IPS-20b (cell line): ENCODE data around the gene BHLHA15.
"Not testable (repeated sequence)": the region's sequence is repeated elsewhere in the genome, so short reads cannot be mapped to it uniquely, and the experiment has no call there.

ENCODE experiments used
- H3K27ac ChIP-seq: one replicate; pipeline ENCODE4 v1.5.1; 2013; ENCODE audit warnings: low read length
- H3K27me3 ChIP-seq: 2 replicates; pipeline ENCODE4 v1.6.1; 2013; ENCODE audit warnings: mild to moderate bottlenecking, low read length, inconsistent platforms; ENCODE audit not compliant: insufficient read depth
- H3K36me3 ChIP-seq: 2 replicates; pipeline ENCODE4 v1.6.1; 2013; ENCODE audit warnings: low read depth, mild to moderate bottlenecking, inconsistent platforms, low read length, moderate library complexity; ENCODE audit not compliant: insufficient read depth
- H3K4me1 ChIP-seq: 2 replicates; pipeline ENCODE4 v1.6.1; 2013; ENCODE audit warnings: mild to moderate bottlenecking, control low read depth, inconsistent platforms, low read length, moderate library complexity; ENCODE audit not compliant: insufficient read depth
- H3K4me3 ChIP-seq: 2 replicates; pipeline ENCODE4 v1.5.1; 2013; ENCODE audit warnings: mild to moderate bottlenecking, low read length, inconsistent platforms
- H3K9ac ChIP-seq: 2 replicates; pipeline ENCODE4 v1.6.1; 2013; ENCODE audit warnings: low read depth, mild to moderate bottlenecking, inconsistent platforms, low read length, moderate library complexity
- H3K9me3 ChIP-seq: 2 replicates; pipeline ENCODE4 v1.6.1; 2013; ENCODE audit warnings: mild to moderate bottlenecking, low read depth, low read length, inconsistent platforms; ENCODE audit not compliant: insufficient read depth

Gene BHLHA15

DNA sequence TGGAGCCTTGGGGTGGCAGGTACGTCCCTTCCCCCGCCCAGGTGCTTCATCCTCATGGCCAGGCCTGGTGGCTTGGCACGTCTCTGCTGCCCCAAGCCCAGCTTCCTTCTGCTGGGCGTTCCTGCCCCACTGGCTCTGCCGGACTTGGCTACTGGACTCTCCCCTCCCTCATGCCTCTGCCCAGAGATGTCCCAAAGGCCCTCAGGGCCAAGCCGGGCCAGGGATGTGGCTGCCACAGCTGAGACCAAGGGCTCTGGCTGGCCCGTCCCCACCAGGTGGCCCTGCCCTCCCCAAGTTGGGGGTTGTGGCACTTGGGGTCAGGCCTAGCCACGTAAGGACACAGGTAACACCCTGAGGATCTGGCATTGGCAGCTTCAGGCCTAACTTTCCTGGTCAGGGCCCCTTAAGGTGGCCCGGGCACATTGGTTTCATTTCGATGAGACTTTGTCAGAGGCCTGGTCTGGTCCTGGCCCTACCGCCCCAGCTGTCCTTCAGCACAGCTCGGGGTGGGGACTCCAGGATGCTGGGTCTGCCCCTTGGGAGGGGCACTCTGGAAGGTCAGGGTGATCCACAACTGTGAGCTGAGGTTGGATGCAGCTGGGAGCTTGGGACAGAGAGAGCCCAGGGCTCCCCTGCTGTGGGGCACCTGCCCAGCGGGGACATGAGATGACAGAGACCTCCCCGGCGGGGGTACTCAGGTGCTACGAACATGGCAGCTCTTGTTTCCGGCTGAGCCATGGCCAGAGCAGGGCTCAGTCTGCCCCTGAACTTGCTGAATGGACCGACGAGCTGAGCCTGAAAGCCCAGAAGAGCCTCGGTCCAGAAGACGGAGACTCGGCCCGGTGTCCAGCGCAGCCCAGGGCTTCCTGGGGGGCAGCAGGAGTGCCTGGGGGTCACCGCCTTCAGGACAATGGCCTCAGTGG is 2.9 kb downstream of the BHLHA15 start:
- Histone ChIP-seq H3K4me1 (no peaks in the 10 kb centered on the region), H3K9me3 (no peaks in the 10 kb centered on the region)

DNA sequence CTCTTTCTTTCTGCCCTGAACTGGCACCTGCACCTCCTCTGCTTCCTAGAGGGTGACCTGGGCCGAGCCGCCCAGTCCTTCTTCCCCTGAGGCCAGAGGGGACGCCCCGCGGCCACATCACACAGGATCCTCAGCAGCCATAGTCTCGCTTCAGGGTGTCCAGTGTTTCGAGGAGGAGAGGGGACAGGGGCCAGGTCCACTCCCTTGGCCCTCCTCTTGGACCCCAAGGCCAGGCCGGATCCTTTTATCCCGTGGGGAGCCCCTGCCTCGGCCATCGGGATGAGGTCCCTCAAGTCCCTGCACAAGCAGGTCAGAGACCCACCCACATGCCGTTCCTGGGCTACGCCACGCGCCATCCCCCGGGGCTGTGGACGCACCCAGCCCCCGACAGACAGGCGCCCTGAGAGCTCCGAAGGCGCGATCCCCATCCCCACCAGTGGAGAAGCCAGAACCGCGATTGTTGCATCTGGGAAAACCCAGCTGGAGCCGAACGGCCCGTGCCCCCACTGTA is 3.6 kb downstream of the BHLHA15 start:
- no peaks in the 10 kb centered on the region for H3K36me3 ChIP-seq
- no peaks in the 10 kb centered on the region for H3K27me3 ChIP-seq
- H3K9ac ChIP-seq: no peak overlapping the region
- H3K9me3 ChIP-seq: no peaks in the 10 kb centered on the region
- no peak overlapping the region for H3K27ac ChIP-seq
- no peak overlapping the region for H3K4me3 ChIP-seq
- no peaks in the 10 kb centered on the region for H3K4me1 ChIP-seq

More for the DNA sequence above, 2.9 kb downstream of the BHLHA15 start:
- Histone ChIP-seq H3K9ac (no peak overlapping the region), H3K27ac (no peak overlapping the region), H3K4me3 (no peak overlapping the region), H3K36me3 (no peaks in the 10 kb centered on the region), H3K27me3 (no peaks in the 10 kb centered on the region)

DNA sequence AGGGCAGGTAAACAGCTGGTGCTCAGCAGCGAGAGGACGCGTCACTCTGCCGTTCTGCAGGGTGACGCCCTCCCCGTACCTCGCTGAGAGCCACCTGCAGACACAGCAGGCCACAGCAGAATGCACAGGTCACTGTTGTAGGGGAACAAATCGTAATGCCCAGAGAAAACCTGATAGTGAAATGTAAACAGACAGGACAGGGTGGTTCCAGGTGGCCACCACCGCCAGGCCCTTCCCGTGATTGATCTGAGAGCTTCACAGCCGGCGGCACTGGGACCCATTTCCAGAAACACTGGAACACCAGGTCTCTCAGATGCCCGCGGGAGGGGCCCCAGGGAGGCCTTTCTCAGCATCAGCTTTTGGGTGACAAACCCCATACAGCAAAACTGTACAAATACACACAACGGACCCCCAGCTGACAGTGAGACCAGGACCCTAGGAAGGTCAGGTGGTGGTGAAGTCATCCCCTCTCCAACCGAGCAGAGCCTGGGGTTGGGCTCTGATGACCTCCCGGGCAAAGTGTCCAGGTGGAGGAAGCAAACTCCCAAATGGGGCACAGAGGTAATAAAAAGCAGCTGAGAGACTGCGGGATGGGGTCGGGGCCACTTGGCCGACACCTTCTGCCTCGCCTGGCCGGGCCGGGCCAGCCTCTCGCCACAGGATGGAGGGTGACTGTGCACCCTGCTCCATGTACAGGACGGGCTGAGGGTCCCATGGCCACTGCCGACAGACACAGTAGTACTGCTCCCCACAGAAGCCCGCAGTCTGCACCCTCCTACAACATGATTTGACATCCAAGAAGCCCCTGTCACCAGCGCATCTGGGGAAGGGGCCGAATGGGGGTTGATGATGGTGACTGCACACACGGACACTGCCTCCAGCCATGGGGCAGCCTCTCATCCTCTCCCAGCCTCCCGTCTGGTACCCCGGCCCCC is 4.6 kb downstream of the BHLHA15 start:
- H3K27ac ChIP-seq: no peak overlapping the region
- H3K27me3 ChIP-seq: no peaks in the 10 kb centered on the region
- H3K4me3 ChIP-seq: no peak overlapping the region
- no peaks in the 10 kb centered on the region for H3K36me3 ChIP-seq
- no peaks in the 10 kb centered on the region for H3K4me1 ChIP-seq
- no peaks in the 10 kb centered on the region for H3K9me3 ChIP-seq
- no peak overlapping the region for H3K9ac ChIP-seq

GRCh38 chr7:98216941-98217622 is 5.8 kb downstream of the BHLHA15 start:
- H3K9me3 ChIP-seq: no peaks in the 10 kb centered on the region
- H3K36me3 ChIP-seq: no peaks in the 10 kb centered on the region
- no peaks in the 10 kb centered on the region for H3K27me3 ChIP-seq
- no peaks in the 10 kb centered on the region for H3K4me1 ChIP-seq
- H3K4me3 ChIP-seq: no peak overlapping the region
- H3K27ac ChIP-seq: no peak overlapping the region
- H3K9ac ChIP-seq: no peak overlapping the region

GRCh38 chr7:98217623-98218582 is 6.7 kb downstream of the BHLHA15 start:
- Histone ChIP-seq H3K27ac (no peak overlapping the region), H3K27me3 (no peaks in the 10 kb centered on the region), H3K36me3 (no peaks in the 10 kb centered on the region), H3K4me1 (no peaks in the 10 kb centered on the region), H3K9ac (no peak overlapping the region), H3K9me3 (no peaks in the 10 kb centered on the region), H3K4me3 (no peak overlapping the region)

DNA sequence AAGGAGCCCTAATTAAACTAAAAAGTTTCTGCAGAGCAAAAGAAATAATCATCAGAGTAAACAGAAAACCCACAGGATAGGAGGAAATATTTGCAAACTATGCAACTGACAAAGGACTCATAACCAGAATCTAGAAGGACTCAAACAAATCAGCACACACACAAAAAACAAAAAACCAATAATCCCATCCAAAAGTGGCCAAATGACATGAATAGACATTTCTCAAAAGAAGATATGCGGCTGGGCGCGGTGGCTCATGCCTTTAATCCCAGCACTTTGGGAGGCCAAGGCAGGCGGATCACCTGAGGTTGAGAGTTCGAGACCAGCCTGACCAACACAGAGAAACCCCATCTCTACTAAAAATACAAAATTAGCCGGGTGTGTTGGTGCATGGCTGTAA is 8.1 kb downstream of the BHLHA15 start:
- H3K27me3 ChIP-seq, H3K36me3 ChIP-seq, H3K27ac ChIP-seq, H3K9ac ChIP-seq, H3K4me3 ChIP-seq, H3K9me3 ChIP-seq, H3K4me1 ChIP-seq: not testable (repeated sequence)

DNA sequence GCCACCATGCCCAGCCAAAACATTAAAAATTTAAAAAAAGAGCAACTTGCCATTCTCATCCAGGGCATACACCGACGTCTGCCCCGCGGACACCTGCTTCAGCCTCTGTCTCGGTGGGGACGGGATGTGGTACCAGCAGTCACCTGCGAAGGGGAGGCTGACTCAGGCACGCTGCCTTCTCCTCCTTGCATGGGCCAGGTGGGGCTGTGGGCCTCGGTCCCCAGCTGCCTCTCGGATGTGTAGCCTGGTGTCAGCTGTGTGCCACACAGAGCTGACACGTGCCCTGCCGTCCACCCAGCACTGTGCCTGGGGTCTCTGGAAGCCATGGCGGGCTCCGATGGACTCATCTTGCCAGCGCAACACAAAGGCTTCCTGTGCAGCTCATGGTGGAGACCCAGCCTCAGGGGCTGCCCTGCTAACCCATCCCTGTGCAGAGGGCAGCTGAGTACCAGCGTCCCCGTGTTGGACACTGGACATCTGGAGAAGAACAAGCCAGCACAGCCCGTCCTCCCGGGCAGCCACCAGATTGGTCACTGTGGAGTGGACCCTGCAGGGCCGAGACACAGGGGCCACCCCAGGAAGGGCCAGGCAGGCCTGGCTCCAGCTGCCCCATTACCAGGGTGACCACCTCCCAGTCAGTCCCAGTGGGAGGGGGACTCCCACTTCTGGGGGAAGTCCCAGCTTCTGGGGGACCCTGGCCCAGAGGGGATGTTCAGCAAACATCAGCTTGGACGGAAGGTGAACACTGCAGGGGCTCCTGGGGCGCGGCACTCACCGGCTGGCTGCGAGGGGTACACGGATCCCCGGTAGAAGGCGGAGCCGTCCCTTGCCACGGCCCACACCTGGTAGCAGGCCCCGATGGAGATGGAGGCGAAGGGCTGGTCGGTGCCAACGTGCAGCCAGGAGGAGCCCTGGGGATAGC is 10.6 kb downstream of the BHLHA15 start:
- no peak overlapping the region for H3K9ac ChIP-seq
- no peak overlapping the region for H3K27ac ChIP-seq
- no peak overlapping the region for H3K4me3 ChIP-seq
- no peaks in the 10 kb centered on the region for H3K4me1 ChIP-seq
- H3K36me3 ChIP-seq: no peaks in the 10 kb centered on the region
- no peaks in the 10 kb centered on the region for H3K27me3 ChIP-seq
- no peaks in the 10 kb centered on the region for H3K9me3 ChIP-seq

- Histone ChIP-seq H3K4me3 (no peak overlapping the region), H3K4me1 (no peaks in the 10 kb centered on the region), H3K27ac (no peak overlapping the region), H3K27me3 (no peaks in the 10 kb centered on the region), H3K9ac (no peak overlapping the region), H3K36me3 (no peaks in the 10 kb centered on the region), H3K9me3 (no peaks in the 10 kb centered on the region)
Observed at GRCh38 chr7:98222533-98223195, 11.4 kb downstream of the BHLHA15 start.

DNA sequence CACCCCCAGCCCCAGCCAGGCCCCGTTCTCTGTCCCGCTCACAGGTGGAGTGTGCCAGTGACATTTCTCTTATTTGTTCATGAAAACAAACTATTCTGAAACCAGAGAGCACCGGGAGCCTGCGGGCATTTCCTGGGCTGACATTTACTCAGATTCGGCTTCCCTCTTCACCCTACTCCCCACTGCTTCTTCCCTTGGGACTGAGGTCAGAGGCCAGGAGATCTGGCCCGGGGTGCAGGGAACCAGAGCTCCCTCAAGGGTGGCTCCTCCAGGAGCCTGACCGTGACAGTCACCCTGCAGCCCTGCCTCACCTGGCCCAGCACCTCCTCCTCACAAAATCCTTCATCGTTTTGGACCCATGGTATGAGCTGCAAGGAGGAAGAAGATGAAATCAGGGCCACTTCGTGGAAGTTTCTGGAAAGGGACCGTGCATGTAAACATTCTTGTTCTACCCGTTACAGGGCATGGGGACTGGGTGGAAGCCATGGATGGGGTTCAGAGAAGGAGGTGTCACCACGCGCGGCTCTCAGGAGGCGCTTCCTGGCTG is 12.2 kb downstream of the BHLHA15 start:
- Histone ChIP-seq H3K27me3 (no peaks in the 10 kb centered on the region), H3K9ac (no peak overlapping the region), H3K36me3 (no peaks in the 10 kb centered on the region), H3K27ac (no peak overlapping the region), H3K4me1 (no peaks in the 10 kb centered on the region), H3K9me3 (no peaks in the 10 kb centered on the region), H3K4me3 (no peak overlapping the region)
